ENCODE measurements around the gene RAB27A.
"Not testable (repeated sequence)": the region's sequence is repeated elsewhere in the genome, so short reads cannot be mapped to it uniquely, and the experiment has no call there.

Gene RAB27A

GRCh38 chr15:55289746-55290527 lies at the start of gene RAB27A:
Gene RAB27A, minus strand, starts transcription at chr15:55289813. Its CDS starts 54,879 bp downstream, at chr15:55234934.
- DNase-seq (ENCODE audit: low read depth in 2 of 2), result peak; percentile 60 to 64

- DNase-seq (ENCODE audit: low read depth in 2 of 2), result no peak
Observed at GRCh38 chr15:55337160-55337559, 47.5 kb upstream of the RAB27A start.

- DNase-seq (ENCODE audit: low read depth in 2 of 2), result no peak
Observed at GRCh38 chr15:55334997-55335396, 45.4 kb upstream of the RAB27A start.

- no peak for DNase-seq (ENCODE audit: low read depth in 2 of 2)
Observed at GRCh38 chr15:55334371-55334770, 44.8 kb upstream of the RAB27A start.

- no peak for DNase-seq (ENCODE audit: low read depth in 2 of 2)
Observed at GRCh38 chr15:55327387-55327786, 37.8 kb upstream of the RAB27A start.

- DNase-seq (ENCODE audit: low read depth in 2 of 2), result no peak
Observed at GRCh38 chr15:55322467-55322866, 32.9 kb upstream of the RAB27A start.

GRCh38 chr15:55320963-55321362 lies 31.4 kb upstream of the RAB27A start:
- DNase-seq (ENCODE audit: low read depth in 2 of 2), result no peak

- DNase-seq (ENCODE audit: low read depth in 2 of 2), result no peak
Observed at GRCh38 chr15:55320238-55320550, 30.6 kb upstream of the RAB27A start.

GRCh38 chr15:55319537-55320237 lies 30.1 kb upstream of the RAB27A start:
- no peak for DNase-seq (ENCODE audit: low read depth in 2 of 2)

GRCh38 chr15:55318588-55319494 lies 29.2 kb upstream of the RAB27A start, which contains the start of the genes PIGB and PIGBOS1:
Gene PIGB, plus strand, starts transcription at chr15:55319222. Its CDS starts 29 bp downstream, at chr15:55319251.
Gene PIGBOS1, minus strand, starts transcription at chr15:55319123. Its CDS starts 1,331 bp downstream, at chr15:55317792.
- DNase-seq (ENCODE audit: low read depth in 2 of 2), result peak; percentile 55 to 56

- DNase-seq (ENCODE audit: low read depth in 2 of 2), result not testable (repeated sequence)
Observed at GRCh38 chr15:55302801-55303200, 13.2 kb upstream of the RAB27A start.

GRCh38 chr15:55297315-55297714 lies 7.7 kb upstream of the RAB27A start:
- DNase-seq (ENCODE audit: low read depth in 2 of 2), result no peak

- peak; percentile 66 for DNase-seq (ENCODE audit: low read depth in 2 of 2)
Observed at GRCh38 chr15:55290528-55291057, 980 bp upstream of the RAB27A start.

- peak in 1 of 2 donors; percentile 5 for DNase-seq (ENCODE audit: low read depth in 2 of 2)
Observed at GRCh38 chr15:55289011-55289745, 435 bp downstream of the RAB27A start.

GRCh38 chr15:55288006-55288717 lies 1.5 kb downstream of the RAB27A start:
- no peak for DNase-seq (ENCODE audit: low read depth in 2 of 2)

- not testable (repeated sequence) for DNase-seq (ENCODE audit: low read depth in 2 of 2)
Observed at GRCh38 chr15:55286442-55287189, 3.0 kb downstream of the RAB27A start.

GRCh38 chr15:55284426-55284825 lies 5.2 kb downstream of the RAB27A start:
- DNase-seq (ENCODE audit: low read depth in 2 of 2), result no peak

GRCh38 chr15:55283379-55284147 lies 6.0 kb downstream of the RAB27A start:
- DNase-seq (ENCODE audit: low read depth in 2 of 2), result no peak
